IPS DF 6.9 (cell line): ENCODE data around the gene DONSON.

Experiments used
- DNase-seq: peaks from one replicate; pipeline ENCODE4 v3.0.0-alpha.2; 2013; ENCODE audit warnings: low read depth, low spot score
- H3K27ac ChIP-seq: one replicate; pipeline ENCODE4 v1.5.1; 2013; ENCODE audit warnings: low read length, control low read depth
- H3K27me3 ChIP-seq: 2 replicates; pipeline ENCODE4 v1.6.1; 2013; ENCODE audit warnings: mild to moderate bottlenecking, low read length; ENCODE audit not compliant: control insufficient read depth, insufficient read depth
- H3K36me3 ChIP-seq: 2 replicates; pipeline ENCODE4 v1.6.1; 2013; ENCODE audit warnings: low read length; ENCODE audit not compliant: control insufficient read depth, insufficient read depth
- H3K4me1 ChIP-seq: 2 replicates; pipeline ENCODE4 v1.6.1; 2013; ENCODE audit warnings: low read length; ENCODE audit not compliant: control insufficient read depth, insufficient read depth
- H3K4me3 ChIP-seq: 2 replicates; pipeline ENCODE4 v1.5.1; 2013; ENCODE audit warnings: mild to moderate bottlenecking, low read length
- H3K9me3 ChIP-seq: 2 replicates; pipeline ENCODE4 v1.6.1; 2013; ENCODE audit warnings: low read length, inconsistent platforms; ENCODE audit not compliant: control insufficient read depth, insufficient read depth
- WGBS: extraction: QIAGEN DNeasy Blood & Tissue Kit; methylation state at CpG from one replicate; pipeline ENCODE4 v1.1.7; 2013; ENCODE audit warnings: mixed read lengths, missing lambda C conversion rate; ENCODE audit not compliant: insufficient read length, insufficient coverage; 5-methylcytosine and 5-hydroxymethylcytosine counted together

DONSON gene

DNA sequence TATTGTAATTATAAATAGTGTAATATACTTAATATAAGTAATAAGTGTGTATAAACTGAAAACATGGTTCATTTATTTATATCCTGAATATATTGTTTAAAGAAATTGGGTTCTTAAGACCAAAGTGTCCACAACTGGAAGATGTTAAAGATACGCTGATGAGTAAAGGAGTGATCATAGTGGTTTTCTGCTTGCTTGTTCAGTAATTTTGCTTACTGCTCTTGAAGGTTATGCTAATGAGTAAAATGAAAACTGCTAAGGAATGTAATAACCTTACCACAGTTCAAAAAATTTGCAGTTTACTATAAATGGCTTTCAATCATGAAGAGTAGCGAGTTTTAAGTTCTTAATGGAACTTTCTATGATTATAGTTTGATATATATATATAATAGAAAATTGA is 22.0 kb downstream of the DONSON start:
- no peaks in the 10 kb centered on the region for H3K9me3 ChIP-seq
- H3K4me3 ChIP-seq: no peak overlapping the region
- no peaks in the 10 kb centered on the region for H3K27me3 ChIP-seq
- H3K4me1 ChIP-seq: no peaks in the 10 kb centered on the region
- no peak for DNase-seq
- WGBS: no CpG with 5 or more reads among the region's 2 CpGs
- H3K36me3 ChIP-seq: peaks cover 7% of the 10 kb centered on the region; the same call in 1 of the 2 replicates
- H3K27ac ChIP-seq: no peak overlapping the region

DNA sequence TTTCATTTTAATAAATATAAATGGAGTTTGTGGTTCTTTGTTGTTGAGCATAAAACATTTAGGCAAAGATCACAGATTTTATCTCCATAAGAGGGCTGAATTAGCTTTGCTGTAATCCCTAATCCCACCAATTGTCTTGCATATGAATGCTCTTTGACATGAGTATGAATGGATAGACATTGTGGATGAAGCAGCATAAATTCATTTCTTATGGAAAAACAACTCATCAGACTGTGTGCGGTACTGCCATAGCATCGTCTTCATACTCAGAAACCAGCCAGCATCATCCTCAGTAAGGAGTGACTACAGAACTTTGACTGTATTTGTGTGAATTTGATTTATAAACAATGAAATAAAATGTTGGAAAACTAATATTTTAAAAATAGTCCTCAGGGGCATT is 26.1 kb downstream of the DONSON start:
- H3K4me3 ChIP-seq: no peak overlapping the region
- H3K36me3 ChIP-seq: peaks cover 13% of the 10 kb centered on the region; the same call in 1 of the 2 replicates
- WGBS: no CpG with 5 or more reads among the region's 2 CpGs
- H3K9me3 ChIP-seq: no peaks in the 10 kb centered on the region
- no peaks in the 10 kb centered on the region for H3K27me3 ChIP-seq
- H3K27ac ChIP-seq: no peak overlapping the region
- H3K4me1 ChIP-seq: no peaks in the 10 kb centered on the region
- DNase-seq: no peak

DNA sequence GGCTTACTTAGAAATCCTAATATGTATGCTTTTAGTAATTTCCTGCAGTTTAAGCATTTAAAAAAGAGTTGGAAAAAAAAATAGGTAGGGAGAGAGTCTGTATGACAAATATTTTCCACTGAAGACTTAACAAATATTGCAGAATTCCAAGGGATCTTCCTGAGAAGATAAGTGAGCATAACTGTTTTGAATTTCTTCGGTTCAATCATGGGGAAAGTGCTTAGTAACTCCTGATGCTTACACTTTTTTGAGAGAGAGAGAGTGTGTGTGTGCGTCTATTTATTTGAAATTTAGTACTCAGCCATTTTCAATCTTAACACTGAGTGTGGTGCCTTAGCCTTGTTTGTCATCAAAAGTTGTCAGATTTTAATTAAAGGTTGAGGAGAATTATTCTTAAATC is 27.1 kb downstream of the DONSON start:
- Histone ChIP-seq H3K27ac (no peak overlapping the region), H3K27me3 (no peaks in the 10 kb centered on the region), H3K4me3 (no peak overlapping the region), H3K4me1 (no peaks in the 10 kb centered on the region), H3K36me3 (peaks cover 15% of the 10 kb centered on the region; the same call in 1 of the 2 replicates), H3K9me3 (no peaks in the 10 kb centered on the region)
- DNase-seq: no peak
- no CpG with 5 or more reads among the region's 2 CpGs for WGBS

DNA sequence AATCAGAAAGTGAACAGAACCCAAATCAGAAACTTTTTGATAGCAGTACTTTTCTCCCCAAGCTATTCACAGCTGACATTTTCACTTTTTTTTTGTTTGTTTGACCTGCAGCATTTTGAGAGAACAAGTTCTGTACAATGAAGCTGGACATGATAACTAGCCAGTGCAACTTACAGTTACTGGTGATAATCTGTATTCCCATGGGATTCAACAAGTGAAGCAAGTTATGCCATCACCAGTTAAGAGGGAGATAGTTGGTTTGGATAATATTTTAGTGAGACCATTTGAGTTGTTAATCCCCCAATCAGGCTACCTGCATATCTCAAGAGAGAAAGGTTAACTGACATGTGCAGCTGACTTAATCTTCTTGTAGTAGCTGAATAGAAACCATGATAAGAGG is 27.5 kb downstream of the DONSON start:
- Histone ChIP-seq H3K27me3 (no peaks in the 10 kb centered on the region), H3K36me3 (peaks cover 15% of the 10 kb centered on the region; the same call in 1 of the 2 replicates), H3K27ac (no peak overlapping the region), H3K9me3 (no peaks in the 10 kb centered on the region), H3K4me1 (no peaks in the 10 kb centered on the region), H3K4me3 (no peak overlapping the region)
- DNase-seq: no peak

DNA sequence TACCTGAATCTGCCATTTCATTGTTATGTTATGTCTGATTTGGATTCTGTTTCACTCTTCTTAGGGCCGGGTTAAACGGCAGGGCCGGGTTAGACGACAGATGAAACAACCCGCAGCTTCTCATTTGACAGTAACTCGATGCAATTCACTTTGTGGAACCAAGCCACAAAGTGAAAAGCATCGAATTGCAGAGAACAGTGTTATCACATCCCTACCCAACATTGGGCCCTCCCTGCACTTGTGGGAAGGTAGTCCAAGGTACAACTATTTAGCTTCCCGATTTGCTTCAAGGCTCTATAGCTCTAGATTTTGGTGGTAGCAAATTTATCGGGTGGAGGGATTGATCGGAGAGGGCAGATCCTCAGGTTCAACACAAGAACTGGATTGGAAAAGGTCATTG is 28.7 kb downstream of the DONSON start:
- no peak overlapping the region for H3K27ac ChIP-seq
- peaks cover 18% of the 10 kb centered on the region; the same call in 1 of the 2 replicates for H3K36me3 ChIP-seq
- H3K4me3 ChIP-seq: no peak overlapping the region
- no peaks in the 10 kb centered on the region for H3K9me3 ChIP-seq
- no CpG with 5 or more reads among the region's 10 CpGs for WGBS
- H3K27me3 ChIP-seq: no peaks in the 10 kb centered on the region
- DNase-seq: no peak
- no peaks in the 10 kb centered on the region for H3K4me1 ChIP-seq

GRCh38 chr21:33558777-33559421 is 29.6 kb downstream of the DONSON start:
- WGBS: no CpG with 5 or more reads among the region's 4 CpGs
- no peaks in the 10 kb centered on the region for H3K27me3 ChIP-seq

DNA sequence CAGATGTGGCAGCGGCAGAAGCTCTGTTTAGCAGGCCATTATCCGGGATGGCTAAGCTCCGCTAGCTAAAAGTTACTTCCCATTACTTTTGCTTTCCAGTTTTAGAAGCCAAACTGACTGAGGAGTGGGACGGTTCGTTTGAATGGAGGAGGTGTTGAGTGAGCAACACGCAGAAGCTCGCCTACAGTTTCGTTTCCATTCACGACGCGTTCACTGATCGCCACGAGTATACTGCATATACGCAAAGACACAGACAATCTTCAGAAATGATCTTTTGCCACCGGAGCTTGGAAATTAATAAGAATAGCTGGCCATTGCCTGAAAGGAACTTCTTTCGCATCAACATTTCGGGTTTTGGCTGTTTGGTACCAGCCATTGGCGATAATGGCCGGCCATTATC is 31.0 kb downstream of the DONSON start:
- DNase-seq: no peak
- H3K9me3 ChIP-seq: no peaks in the 10 kb centered on the region
- WGBS: no CpG with 5 or more reads among the region's 19 CpGs
- no peak overlapping the region for H3K4me3 ChIP-seq
- H3K27ac ChIP-seq: no peak overlapping the region
- no peaks in the 10 kb centered on the region for H3K27me3 ChIP-seq
- peaks cover 32% of the 10 kb centered on the region for H3K36me3 ChIP-seq
- no peaks in the 10 kb centered on the region for H3K4me1 ChIP-seq

More at GRCh38 chr21:33558777-33559421, 29.6 kb downstream of the DONSON start:
- Histone ChIP-seq H3K4me1 (no peaks in the 10 kb centered on the region), H3K4me3 (no peak overlapping the region), H3K36me3 (peaks cover 21% of the 10 kb centered on the region; the same call in 1 of the 2 replicates), H3K9me3 (no peaks in the 10 kb centered on the region), H3K27ac (no peak overlapping the region)
- DNase-seq: no peak

DNA sequence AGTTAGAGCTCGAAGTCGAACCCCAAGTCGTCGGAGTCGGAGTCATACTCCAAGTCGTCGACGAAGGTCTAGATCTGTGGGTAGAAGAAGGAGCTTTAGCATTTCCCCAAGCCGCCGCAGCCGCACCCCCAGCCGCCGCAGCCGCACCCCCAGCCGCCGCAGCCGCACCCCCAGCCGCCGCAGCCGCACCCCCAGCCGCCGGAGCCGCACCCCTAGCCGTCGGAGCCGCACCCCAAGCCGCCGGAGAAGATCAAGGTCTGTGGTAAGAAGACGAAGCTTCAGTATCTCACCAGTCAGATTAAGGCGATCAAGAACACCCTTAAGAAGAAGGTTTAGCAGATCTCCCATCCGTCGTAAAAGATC is 33.5 kb downstream of the DONSON start:
- H3K9me3 ChIP-seq: no peaks in the 10 kb centered on the region
- H3K27me3 ChIP-seq: no peaks in the 10 kb centered on the region
- H3K4me3 ChIP-seq: no peak overlapping the region
- H3K27ac ChIP-seq: no peak overlapping the region
- no peak for DNase-seq
- H3K4me1 ChIP-seq: no peaks in the 10 kb centered on the region
- WGBS: no CpG with 5 or more reads among the region's 32 CpGs
- peaks cover 54% of the 10 kb centered on the region for H3K36me3 ChIP-seq

- Histone ChIP-seq H3K9me3 (no peaks in the 10 kb centered on the region), H3K27ac (no peak overlapping the region), H3K4me3 (no peak overlapping the region), H3K27me3 (no peaks in the 10 kb centered on the region), H3K4me1 (no peaks in the 10 kb centered on the region), H3K36me3 (peaks cover 56% of the 10 kb centered on the region)
- WGBS: 100% methylated on average over 2 of the region's 18 CpGs
- DNase-seq: no peak
Measured at GRCh38 chr21:33554236-33554981, 34.1 kb downstream of the DONSON start.

- Histone ChIP-seq H3K36me3 (peaks cover 55% of the 10 kb centered on the region), H3K9me3 (no peaks in the 10 kb centered on the region), H3K27me3 (no peaks in the 10 kb centered on the region), H3K27ac (no peak overlapping the region), H3K4me3 (no peak overlapping the region), H3K4me1 (no peaks in the 10 kb centered on the region)
- no CpG with 5 or more reads among the region's 12 CpGs for WGBS
- DNase-seq: no peak
Measured at GRCh38 chr21:33552999-33553598, 35.4 kb downstream of the DONSON start.
